K562 (cell line): ENCODE measurements around the gene ASXL2. TPM values are rescaled to one million over a fixed set of nuclear protein-coding genes. Genes with fewer than 3 reads are reported as not detected.

ENCODE experiments used
- CLOCK ChIP-seq: fragments of 250-450 bp; sonication (Bioruptor Pico); IDR thresholded peaks from 2 replicates; pipeline ENCODE4 v1.4.0; 2020; ENCODE audit warnings: mild to moderate bottlenecking, moderate library complexity, borderline replicate concordance
- DMBX1 ChIP-seq: fragments of 250-450 bp; sonication (Bioruptor Pico); IDR thresholded peaks from 2 replicates; pipeline ENCODE4 v1.8.0; 2022; ENCODE audit warnings: inconsistent platforms, mild to moderate bottlenecking, moderate library complexity, borderline replicate concordance
- EWSR1 ChIP-seq: fragments of 450-650 bp; IDR thresholded peaks from 2 replicates; pipeline ENCODE4 v1.6.1; 2018; ENCODE audit warnings: borderline replicate concordance, mild to moderate bottlenecking, low read depth, moderate library complexity; ENCODE audit not compliant: partially characterized antibody
- GABPB2 ChIP-seq: fragments of 250-450 bp; sonication (Bioruptor Pico); conservative IDR thresholded peaks from 2 replicates; pipeline ENCODE4 v1.5.1; 2021; ENCODE audit warnings: mild to moderate bottlenecking
- GTF2B ChIP-seq: IDR thresholded peaks from 2 replicates; pipeline ENCODE4 v1.6.1; 2011; ENCODE audit not compliant: insufficient read length; ENCODE audit errors: extremely low read depth
- GTF3C2 ChIP-seq: IDR thresholded peaks from 3 replicates; pipeline ENCODE4 v1.6.1; 2011; ENCODE audit warnings: borderline replicate concordance, mild to moderate bottlenecking, moderate library complexity; ENCODE audit not compliant: insufficient read length; ENCODE audit errors: extremely low read depth
- HLTF ChIP-seq: fragments of 450-650 bp; IDR thresholded peaks from 2 replicates; pipeline ENCODE4 v1.6.1; 2016
- HMBOX1 ChIP-seq: sonication (generic); IDR thresholded peaks from 2 replicates; pipeline ENCODE4 v1.6.1; 2016
- JUNB ChIP-seq: fragments of 450-650 bp; formaldehyde crosslinking; conservative IDR thresholded peaks from 2 replicates; pipeline ENCODE4 v1.4.0; 2020; ENCODE audit warnings: mild to moderate bottlenecking
- PBX2 ChIP-seq, 2 experiments: IDR thresholded peaks in 1 of 2; conservative IDR thresholded peaks in 1 of 2; 2 replicates each; pipeline ENCODE4 v1.6.1; 2016; ENCODE audit warnings: low read depth in 2 of 2, mild to moderate bottlenecking in 1 of 2, missing compliant biosample characterization in 1 of 2, missing genetic modification characterization in 1 of 2, moderate library complexity in 1 of 2
- POLR2AphosphoS2 ChIP-seq: IDR thresholded peaks from 2 replicates; pipeline ENCODE4 v1.6.1; 2012; ENCODE audit warnings: low read length, improper control_type of control experiment
- PPARD ChIP-seq: fragments of 250-450 bp; sonication (Bioruptor Pico); IDR thresholded peaks from 2 replicates; pipeline ENCODE4 v1.8.0; 2022; ENCODE audit warnings: inconsistent platforms, mild to moderate bottlenecking, moderate library complexity
- RFX5 ChIP-seq: IDR thresholded peaks from 2 replicates; pipeline ENCODE4 v1.6.1; 2011; ENCODE audit warnings: low read depth, mild to moderate bottlenecking, improper control_type of control experiment, low read length
- SAFB2 ChIP-seq: fragments of 200-400 bp; formaldehyde crosslinking; IDR thresholded peaks from 2 replicates; pipeline ENCODE4 v1.6.1; 2018; ENCODE audit warnings: borderline replicate concordance, low read length, low read depth, moderate library complexity; ENCODE audit not compliant: severe bottlenecking
- TCFL5 ChIP-seq: fragments of 250-450 bp; sonication (Bioruptor Pico); conservative IDR thresholded peaks from 2 replicates; pipeline ENCODE4 v1.6.1; 2021; ENCODE audit warnings: mild to moderate bottlenecking, moderate library complexity, matching md5 sums
- YBX1 ChIP-seq: fragments of 450-650 bp; IDR thresholded peaks from 2 replicates; pipeline ENCODE4 v1.7.1; 2016; ENCODE audit warnings: mild to moderate bottlenecking
- ZNF134 ChIP-seq: fragments of 250-450 bp; sonication (Bioruptor Pico); conservative IDR thresholded peaks from 2 replicates; pipeline ENCODE4 v1.4.0; 2020
- polyA plus RNA-seq, 8 experiments: library from polyadenylated mRNA; depleted of rRNA in 4 of 8; stranded (reverse) in 5 of 8; unstranded in 3 of 8; fragments of >200 nt; fragmentation: Nextera tagmentation in 2 of 8; fragmentation: Illumina TruSeq in 1 of 8; extraction: Ambion mirVana in 2 of 8; extraction: Trizol in 1 of 8; gene quantifications; 2 replicates each; pipeline versions ENCODE4 v1.2.1 to v1.2.3, GENCODE V29; 2011 to 2014; ENCODE audit warnings: inconsistent platforms in 1 of 8, missing spikeins in 1 of 8
- total RNA-seq, 7 experiments: library from RNA; depleted of rRNA in 6 of 7; stranded (reverse); fragments of >200 nt in 6 of 7; fragmentation: Illumina TruSeq in 2 of 7; extraction: Trizol in 2 of 7; gene quantifications; 2 replicates each; pipeline versions ENCODE4 v1.2.1 to v1.2.3, GENCODE V29; 2011 to 2021; ENCODE audit warnings: low replicate concordance in 1 of 7

ASXL2 gene
- total and polyA plus RNA-seq, 9 of the 15 experiments (the other 6 are each of a cell fraction or from before 2014, with no cell fraction given), result 2.2 to 25.9 (median 9.0) TPM

- TF ChIP-seq ZNF134 (CRISPR knock-in tag) (no peak), HLTF (no peak), GTF2B (no peak), PPARD (CRISPR knock-in tag) (no peak), POLR2AphosphoS2 (no peak), SAFB2 (no peak), GTF3C2 (no peak), EWSR1 (no peak), YBX1 (no peak), JUNB (CRISPR knock-in tag) (no peak), CLOCK (CRISPR knock-in tag) (no peak), HMBOX1 (peak; percentile 49), RFX5 (no peak), GABPB2 (CRISPR knock-in tag) (no peak), PBX2 (CRISPR knock-in tag; IDR thresholded peaks at IDR 0.05; ENCODE audit: low read depth) (no peak), PBX2 (tag; conservative IDR thresholded peaks at IDR 0.05; ENCODE audit: low read depth) (no peak), DMBX1 (peak; percentile 65; the same call in 1 of the 2 replicates), TCFL5 (CRISPR knock-in tag) (no peak)
These were observed 26.4 kb downstream of the ASXL2 start (continued) for GRCh38 chr2:25851740-25852503.
